ENCODE results near the gene INVS. TPM values are rescaled to one million over a fixed set of nuclear protein-coding genes. Genes with fewer than 3 reads are reported as not detected.
A peak's percentile ranks its signal among the peaks of the same experiment; 100 is the strongest.
"Not testable (repeated sequence)": the region's sequence is repeated elsewhere in the genome, so short reads cannot be mapped to it uniquely, and the experiment has no call there.

The INVS gene
- total RNA-seq, 1 donor from 2014 or later: 25.6 TPM

- not testable (repeated sequence) for DNase-seq (ENCODE audit: low read depth, low spot score); H3K27me3 Mint-ChIP-seq (ENCODE audit: low read depth); H3K9me3 Mint-ChIP-seq; H3K27ac Mint-ChIP-seq (ENCODE audit: unreplicated experiment); H3K4me3 Mint-ChIP-seq; H3K36me3 Mint-ChIP-seq (ENCODE audit: low read depth)
- peaks cover 12% of the 10 kb centered on the region for H3K4me1 Mint-ChIP-seq
Measured at GRCh38 chr9:100145976-100146375, 46.9 kb downstream of the INVS start.

- Mint-ChIP-seq H3K9me3 (peaks cover 3% of the 10 kb centered on the region), H3K27ac (ENCODE audit: unreplicated experiment) (no peak overlapping the region), H3K4me3 (no peak overlapping the region), H3K4me1 (peaks cover 7% of the 10 kb centered on the region), H3K36me3 (ENCODE audit: low read depth) (no peaks in the 10 kb centered on the region), H3K27me3 (ENCODE audit: low read depth) (no peaks in the 10 kb centered on the region)
- DNase-seq (ENCODE audit: low read depth, low spot score): no peak
- no peak for TF ChIP-seq CTCF (conservative IDR thresholded peaks at IDR 0.05)
Measured at GRCh38 chr9:100150214-100150613, 51.2 kb downstream of the INVS start.

- H3K27ac Mint-ChIP-seq (ENCODE audit: unreplicated experiment): no peak overlapping the region
- no peaks in the 10 kb centered on the region for H3K27me3 Mint-ChIP-seq (ENCODE audit: low read depth)
- peaks cover 17% of the 10 kb centered on the region for H3K36me3 Mint-ChIP-seq (ENCODE audit: low read depth)
- no peak for DNase-seq (ENCODE audit: low read depth, low spot score)
- H3K9me3 Mint-ChIP-seq: peaks cover 3% of the 10 kb centered on the region
- H3K4me3 Mint-ChIP-seq: no peak overlapping the region
- TF ChIP-seq CTCF (conservative IDR thresholded peaks at IDR 0.05): no peak
- H3K4me1 Mint-ChIP-seq: no peaks in the 10 kb centered on the region
Measured at GRCh38 chr9:100160021-100160420, 61.0 kb downstream of the INVS start.

GRCh38 chr9:100167176-100167575, 68.1 kb downstream of the INVS start:
- no peak overlapping the region for H3K4me3 Mint-ChIP-seq
- TF ChIP-seq CTCF (conservative IDR thresholded peaks at IDR 0.05): no peak
- H3K27ac Mint-ChIP-seq (ENCODE audit: unreplicated experiment): no peak overlapping the region
- DNase-seq (ENCODE audit: low read depth, low spot score): no peak
- H3K4me1 Mint-ChIP-seq: peaks cover 9% of the 10 kb centered on the region
- peaks cover 8% of the 10 kb centered on the region for H3K36me3 Mint-ChIP-seq (ENCODE audit: low read depth)
- H3K9me3 Mint-ChIP-seq: peaks cover 4% of the 10 kb centered on the region
- no peaks in the 10 kb centered on the region for H3K27me3 Mint-ChIP-seq (ENCODE audit: low read depth)

GRCh38 chr9:100167915-100168654, 69.0 kb downstream of the INVS start:
- H3K4me3 Mint-ChIP-seq: no peak overlapping the region
- DNase-seq (ENCODE audit: low read depth, low spot score): no peak
- no peak for TF ChIP-seq CTCF (conservative IDR thresholded peaks at IDR 0.05)
- peaks cover 13% of the 10 kb centered on the region for H3K9me3 Mint-ChIP-seq
- peaks cover 9% of the 10 kb centered on the region for H3K4me1 Mint-ChIP-seq
- H3K27ac Mint-ChIP-seq (ENCODE audit: unreplicated experiment): peak overlapping the region; percentile 54
- H3K27me3 Mint-ChIP-seq (ENCODE audit: low read depth): no peaks in the 10 kb centered on the region
- peaks cover 17% of the 10 kb centered on the region for H3K36me3 Mint-ChIP-seq (ENCODE audit: low read depth)

GRCh38 chr9:100170085-100170484, 71.0 kb downstream of the INVS start:
- peaks cover 20% of the 10 kb centered on the region for H3K9me3 Mint-ChIP-seq
- H3K4me1 Mint-ChIP-seq: peaks cover 9% of the 10 kb centered on the region
- no peak for TF ChIP-seq CTCF (conservative IDR thresholded peaks at IDR 0.05)
- H3K4me3 Mint-ChIP-seq: no peak overlapping the region
- H3K27me3 Mint-ChIP-seq (ENCODE audit: low read depth): no peaks in the 10 kb centered on the region
- no peak overlapping the region for H3K27ac Mint-ChIP-seq (ENCODE audit: unreplicated experiment)
- H3K36me3 Mint-ChIP-seq (ENCODE audit: low read depth): peaks cover 34% of the 10 kb centered on the region
- no peak for DNase-seq (ENCODE audit: low read depth, low spot score)

Measured in neural crest cell (in vitro differentiated cells).